GM18868 (cell line): Measurements from ENCODE around the gene THSD7A.

Experiments
- ATAC-seq: cut with Tn5 transposase; IDR thresholded peaks from one replicate; pipeline ENCODE4 v1.9.1; 2021; ENCODE audit warnings: mild to moderate bottlenecking, moderate library complexity; ENCODE audit not compliant: unreplicated experiment

THSD7A gene

DNA sequence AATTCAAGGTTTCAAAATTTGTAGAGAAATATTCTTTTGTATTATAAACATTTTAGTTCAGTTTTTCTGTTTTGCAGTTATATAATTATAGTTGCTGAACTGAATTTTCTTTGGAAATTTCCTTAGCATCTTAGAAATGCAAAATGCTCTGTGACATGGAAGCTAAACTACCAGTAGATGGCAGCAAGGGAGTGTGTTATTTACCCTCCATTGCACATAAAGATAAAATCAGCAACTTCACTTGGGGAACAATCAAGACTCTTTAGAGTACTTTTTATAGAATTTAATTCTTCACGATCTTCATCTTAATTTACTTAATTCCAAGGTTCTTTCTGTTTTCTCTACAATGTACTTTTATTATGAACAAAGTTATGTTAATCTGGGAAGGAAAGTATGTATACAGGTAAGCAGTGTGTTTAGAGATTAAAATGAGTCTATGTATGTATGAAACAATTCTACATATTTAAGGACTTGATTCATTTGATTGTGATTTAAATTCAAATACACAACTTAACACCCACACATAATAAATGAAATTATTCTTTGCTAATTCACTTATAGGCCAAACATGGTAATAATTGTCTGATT lies 404.2 kb downstream of the THSD7A start:
- peak; percentile 78 for ATAC-seq

DNA sequence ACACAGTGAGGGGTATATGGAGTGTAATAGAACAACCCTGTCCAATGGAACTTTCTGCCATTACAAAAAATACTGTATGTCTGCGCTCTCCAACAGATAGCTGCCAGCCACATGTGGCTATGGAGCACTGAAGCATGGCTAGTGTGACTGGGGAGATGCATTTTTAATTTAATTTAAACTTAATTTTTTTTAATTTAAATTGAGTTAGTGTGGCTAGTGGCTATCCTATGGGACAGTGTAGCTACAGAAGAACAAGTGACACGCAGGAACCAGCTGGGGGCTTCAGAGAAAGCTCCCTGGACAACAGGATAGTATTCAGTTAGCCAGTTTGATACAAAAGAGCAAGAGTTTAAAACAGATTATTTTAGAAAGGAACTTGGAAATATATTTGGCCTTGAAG lies 408.0 kb downstream of the THSD7A start:
- no peak for ATAC-seq

DNA sequence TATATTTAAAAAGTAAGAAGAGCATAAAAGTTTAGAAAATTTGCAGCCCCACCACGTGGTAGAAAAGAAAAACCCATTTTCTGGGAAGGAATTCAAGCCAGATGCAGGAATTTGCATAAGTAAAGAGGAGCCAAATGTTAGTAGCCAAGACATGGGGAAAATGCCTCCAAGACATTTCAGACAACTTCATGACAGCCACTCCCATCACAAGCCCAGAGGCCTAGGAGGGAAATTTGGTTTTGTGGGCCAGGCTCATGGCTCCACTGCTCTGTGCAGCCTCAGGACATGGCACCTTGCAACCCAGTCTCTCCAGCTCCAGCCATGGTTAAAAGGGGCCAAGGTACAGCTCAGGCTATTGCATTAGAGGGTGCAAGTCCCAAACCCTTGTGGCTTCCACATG lies 411.9 kb downstream of the THSD7A start:
- no peak for ATAC-seq

DNA sequence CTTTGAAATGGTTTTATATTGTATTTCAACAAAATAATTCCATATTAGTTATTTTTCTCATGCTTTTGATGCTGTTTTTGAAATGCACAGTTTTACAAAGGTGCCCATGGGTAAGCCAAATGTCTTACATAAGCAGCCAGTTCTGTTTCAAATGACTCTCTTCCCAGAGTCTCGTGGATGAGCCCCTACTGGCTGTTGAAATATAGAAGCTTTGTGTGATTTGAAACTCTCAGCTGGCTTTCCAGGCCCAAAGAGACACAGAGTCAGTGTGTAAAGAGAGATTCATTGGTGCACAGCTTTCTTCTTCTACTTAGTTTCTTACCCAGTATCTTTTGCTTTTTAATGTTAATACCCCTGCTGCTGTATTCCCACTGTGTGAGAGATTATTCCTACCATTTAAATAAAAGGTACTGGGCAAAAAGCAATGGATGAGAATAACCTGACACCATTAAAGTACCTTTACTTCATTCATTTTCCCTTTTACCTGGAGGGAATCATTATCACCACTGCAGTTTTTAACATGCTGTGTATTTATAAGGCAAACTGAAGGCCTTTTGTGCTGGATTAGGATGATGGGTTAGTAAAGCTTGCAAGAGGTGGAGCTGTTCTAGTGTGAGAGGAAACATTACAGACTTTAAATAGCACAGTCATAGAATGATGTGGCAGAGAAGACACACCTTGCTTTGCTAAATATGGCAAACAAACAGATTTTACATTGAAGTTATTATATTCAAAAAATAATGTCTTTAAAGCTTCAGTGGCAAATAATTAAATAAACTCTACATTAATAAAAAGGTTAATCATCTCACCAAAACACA lies 415.1 kb downstream of the THSD7A start:
- ATAC-seq = no peak

DNA sequence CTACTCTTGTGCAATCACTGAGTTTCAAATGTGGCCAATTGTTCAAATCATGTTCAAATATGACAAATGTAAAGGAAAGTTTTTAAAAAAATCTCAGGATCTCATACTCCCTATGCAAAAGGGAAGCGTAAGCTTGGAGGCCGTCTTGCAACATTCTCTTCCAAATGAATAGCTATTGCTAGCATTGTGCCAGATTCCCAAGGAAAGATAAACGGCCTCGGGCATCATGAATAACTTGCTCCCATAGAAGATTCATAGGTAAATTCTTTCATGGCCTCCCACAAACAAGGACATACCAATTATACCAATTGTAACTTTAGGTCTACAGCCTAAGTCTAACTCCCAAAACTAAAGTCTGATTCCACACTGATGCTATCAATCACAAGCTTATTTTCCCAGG lies 416.9 kb downstream of the THSD7A start:
- no peak for ATAC-seq

DNA sequence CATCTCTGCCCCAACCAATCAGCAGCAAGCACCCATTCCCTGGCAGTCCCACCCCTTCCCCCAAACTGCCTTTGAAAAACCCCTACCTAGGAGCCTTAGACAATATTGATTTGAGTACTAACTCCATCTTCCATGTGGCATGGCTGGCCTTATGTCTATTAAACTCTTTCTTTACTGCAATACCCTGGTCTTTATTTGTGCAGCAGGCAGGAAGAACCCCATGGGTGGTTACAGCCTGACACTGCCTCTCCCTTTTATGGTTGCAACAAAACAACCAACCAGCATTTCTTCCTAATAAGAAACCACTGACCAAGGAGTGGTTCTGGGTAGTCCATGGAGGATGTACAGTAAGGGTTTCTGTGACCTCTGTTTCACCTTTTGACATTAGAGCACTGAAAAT lies 418.1 kb downstream of the THSD7A start:
- no peak for ATAC-seq

DNA sequence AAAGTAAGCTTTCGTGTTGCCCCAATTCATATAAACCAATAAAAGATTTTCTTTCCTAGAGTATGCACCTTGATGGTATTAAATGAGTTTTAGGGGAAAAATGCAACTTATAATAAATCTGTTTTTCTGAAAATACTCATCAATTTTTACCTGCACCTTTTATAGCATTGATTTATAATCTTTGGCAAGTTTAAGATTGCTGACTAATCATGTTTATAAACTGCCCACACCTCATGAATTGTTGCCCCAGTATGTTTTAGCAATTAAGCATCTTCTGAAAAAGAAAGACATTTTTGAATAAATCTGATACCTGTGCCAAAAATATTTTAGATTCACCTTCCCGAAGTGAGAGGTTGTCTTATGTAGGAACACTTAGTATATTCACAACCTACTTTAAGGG lies 420.0 kb downstream of the THSD7A start:
- no peak for ATAC-seq

DNA sequence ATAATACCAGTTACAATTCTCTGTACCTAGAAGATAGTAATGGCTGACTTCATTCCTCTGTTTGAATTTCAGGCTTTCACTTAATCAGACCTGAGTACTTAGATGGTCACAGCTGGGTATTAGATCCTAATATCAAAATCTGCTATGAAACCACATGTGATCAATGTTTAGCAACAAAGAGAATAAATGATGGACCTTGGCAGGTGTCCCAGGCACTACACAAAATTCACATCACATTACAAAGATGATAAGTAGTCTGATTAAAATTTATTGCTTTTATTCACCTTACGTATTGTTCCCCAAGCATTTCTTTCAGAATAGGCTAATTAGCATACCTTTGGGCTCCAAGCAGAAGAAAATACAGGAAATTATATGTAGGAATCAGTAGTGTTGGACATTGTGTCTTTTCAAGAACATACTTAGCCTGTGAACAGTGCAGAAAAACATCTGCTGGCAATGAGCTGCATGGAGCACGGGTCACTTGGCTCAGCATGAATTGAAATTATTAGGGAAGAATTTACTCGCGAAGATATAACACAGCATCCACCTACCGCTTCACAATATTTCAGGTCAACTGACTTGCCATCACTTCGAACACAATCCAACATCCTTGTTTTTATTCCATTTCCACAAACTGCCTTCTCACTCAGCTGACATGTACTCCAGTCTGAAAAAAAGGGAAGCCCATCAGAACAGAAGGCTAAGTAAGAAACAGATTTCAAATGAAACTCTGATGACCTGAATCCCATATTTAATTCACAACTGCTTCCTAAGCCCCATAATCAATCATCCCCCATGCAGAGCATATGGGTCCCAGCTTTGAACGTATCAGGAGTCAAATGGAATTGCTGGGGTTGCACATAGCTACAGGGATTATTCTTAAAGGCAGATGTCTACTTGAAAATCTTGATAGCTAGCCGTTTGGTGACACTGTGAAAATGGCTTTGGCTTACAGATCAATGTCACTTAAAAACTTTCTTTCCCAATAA lies 421.0 kb downstream of the THSD7A start:
- no peak for ATAC-seq

DNA sequence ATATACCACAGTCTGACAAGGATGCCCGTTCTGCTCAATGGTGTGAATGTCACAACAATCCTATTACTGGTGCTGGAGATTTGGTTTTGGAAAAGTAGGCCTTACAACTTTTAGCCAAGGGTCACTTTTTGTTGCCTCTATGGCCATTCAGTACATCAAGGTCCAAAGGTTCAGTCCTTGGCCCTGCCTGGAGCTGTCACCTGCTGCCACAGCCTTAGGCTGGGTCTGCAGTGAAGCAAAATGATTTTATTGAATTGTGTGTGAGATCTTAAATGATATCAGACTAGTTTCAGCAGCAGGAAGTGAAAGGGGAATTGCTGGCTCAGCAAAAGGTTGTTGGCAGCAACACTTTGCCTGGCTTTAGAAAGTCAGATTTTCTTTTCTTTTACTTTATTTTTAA lies 427.6 kb downstream of the THSD7A start:
- no peak for ATAC-seq

DNA sequence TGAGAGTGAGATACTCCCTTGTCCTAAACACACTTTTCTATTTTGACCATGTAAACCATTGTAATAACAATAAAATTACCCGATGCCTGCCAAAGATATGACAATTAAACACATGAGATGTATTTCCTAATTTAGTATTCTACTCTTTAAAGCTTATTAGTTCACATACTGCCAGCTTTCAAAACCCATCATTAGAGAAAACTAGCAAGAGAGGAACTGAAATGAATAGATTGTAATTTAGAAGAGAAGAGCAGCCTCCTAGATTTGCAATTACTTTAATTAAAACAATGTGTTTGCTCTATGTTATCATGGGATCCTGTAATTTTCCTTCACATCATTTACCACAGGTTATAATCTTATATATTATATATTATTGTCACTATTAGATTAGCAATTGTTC lies 428.2 kb downstream of the THSD7A start:
- ATAC-seq = no peak

DNA sequence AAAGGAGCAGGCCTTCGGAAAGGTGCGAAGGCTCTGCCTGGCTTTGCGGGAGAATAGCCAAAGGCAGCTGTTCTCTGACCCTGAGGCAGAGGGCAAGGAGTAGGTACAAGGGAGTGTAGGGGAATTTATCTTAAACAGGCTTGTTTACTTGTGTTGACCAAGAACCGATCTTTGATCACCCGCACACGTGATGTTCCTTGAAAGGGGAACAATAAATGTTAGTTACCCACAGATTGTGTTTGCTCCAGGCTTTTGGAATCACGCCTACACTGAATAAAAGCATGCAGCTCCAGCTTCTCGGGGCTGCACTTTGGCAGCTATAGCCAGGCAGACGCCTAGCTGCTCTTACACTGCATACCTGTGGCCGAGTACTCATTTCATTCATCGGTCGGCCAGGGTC lies 437.6 kb downstream of the THSD7A start:
- no peak for ATAC-seq

DNA sequence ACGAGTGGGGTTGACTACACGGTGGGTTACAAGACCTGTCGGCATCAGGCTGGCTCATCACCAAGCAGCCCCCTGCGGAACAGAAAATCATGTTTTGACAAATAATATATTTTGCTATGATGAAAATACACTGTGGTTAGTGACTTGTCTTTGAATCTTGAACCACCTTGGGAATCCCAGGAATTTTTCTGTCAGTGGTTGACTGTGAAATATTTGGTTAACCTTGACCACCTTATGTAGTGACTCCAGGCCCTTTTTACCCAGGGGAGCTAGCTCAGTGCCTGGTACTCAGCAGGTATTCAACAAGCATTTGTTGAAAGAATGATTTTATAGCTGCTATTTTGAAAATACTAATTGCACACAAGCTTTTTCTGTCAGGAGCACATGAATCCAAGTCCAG lies 452.4 kb downstream of the THSD7A start:
- no peak for ATAC-seq

DNA sequence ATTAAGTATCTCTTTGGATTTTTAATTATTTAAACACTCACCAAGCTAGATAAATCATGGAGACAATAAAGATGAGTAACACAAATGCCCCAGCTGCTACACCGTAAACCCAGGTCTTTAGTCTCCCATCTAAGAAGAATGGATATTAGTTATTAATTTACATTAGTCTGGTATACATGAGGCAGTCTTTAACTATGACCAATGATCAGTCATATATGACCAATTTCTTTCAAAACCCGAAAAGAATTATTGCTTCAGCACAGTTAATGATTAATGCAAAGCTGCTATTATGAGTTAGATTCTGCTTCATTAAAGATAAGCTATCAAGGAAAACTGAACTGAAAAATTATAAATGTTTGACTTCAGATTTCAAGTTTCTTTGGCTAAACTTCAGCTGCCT lies 455.5 kb downstream of the THSD7A start:
- ATAC-seq = no peak

DNA sequence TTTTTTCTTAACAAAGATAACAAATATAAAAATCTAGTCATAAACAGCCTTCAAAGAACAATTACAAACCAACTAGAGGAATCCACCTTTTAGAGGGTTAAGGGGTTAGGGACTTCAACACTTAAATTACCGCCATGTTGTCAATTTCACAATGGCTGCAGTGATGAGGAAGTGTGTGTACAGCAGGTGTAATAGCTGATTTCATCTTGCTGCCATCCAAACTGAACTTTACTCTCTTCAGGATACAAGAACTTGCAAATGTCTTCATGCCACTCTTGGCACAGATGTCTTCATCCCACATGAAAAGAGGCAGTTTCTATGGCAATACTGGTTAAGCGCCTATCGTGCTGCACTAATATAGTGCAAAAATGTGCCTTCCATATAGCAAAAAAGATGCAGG lies 457.4 kb downstream of the THSD7A start:
- ATAC-seq = no peak

DNA sequence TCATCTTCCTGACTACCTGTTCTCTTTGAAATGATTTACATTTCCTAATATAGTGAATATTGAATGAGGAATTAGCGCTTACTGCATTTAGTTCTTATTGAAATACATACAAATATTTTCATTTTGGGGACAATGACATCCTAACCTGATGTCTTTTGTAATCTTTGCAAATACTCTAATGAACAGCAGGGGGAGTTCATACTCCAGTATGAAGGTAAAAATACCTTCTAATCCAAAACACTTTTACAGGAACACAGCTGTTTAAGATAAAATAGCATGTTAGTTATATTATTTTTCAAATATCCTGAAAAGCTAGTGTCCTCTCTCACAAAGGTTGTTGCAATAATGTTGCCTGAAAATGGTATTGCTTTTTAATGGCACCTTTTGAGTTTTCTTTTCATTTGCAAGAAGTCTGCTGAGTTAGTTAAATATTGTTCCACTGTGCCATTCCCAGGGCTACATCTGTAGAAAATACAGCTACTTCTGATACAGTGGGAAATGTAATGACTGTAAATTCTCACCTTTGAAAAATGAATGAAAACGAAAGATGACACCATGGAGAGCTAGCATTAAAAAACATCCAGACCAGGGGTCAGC lies 458.4 kb downstream of the THSD7A start:
- peak; percentile 52 for ATAC-seq

DNA sequence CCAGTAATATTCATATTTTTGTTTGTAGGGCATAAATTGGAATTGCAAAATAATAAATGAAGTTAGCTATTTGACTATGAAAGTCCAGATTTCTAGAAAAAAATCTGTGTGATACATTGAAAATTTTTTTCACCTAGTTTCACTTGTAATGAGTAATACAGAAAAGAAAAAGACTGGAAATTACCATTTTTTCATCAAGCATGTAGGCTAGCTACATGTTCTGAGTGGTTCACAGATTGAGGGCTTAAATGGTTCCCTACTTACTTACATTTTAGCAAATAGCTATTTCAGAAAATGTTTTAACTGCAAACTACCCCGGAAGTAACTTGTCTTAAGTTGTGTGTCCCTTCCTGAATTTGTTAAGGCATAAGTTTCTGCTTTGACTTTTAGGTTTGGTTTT lies 462.3 kb downstream of the THSD7A start:
- no peak for ATAC-seq

DNA sequence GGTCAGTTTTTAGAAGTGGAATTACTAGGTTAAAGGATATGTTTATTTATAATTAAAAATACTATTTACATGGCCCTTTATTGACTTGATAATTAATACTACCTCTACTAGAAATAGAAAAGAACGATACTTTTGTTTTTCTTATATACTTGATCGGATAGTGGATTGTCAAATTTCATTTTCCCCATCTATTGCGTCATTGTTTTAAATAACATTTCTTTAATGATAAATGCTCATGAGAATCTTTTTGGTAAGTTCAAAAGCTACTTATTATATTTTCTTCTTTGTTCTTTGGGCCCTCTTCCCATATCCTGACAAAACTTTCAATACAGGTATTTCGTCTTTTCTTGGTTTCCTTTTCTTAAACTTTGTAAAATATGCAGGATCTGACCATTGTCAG lies 465.9 kb downstream of the THSD7A start:
- no peak for ATAC-seq

DNA sequence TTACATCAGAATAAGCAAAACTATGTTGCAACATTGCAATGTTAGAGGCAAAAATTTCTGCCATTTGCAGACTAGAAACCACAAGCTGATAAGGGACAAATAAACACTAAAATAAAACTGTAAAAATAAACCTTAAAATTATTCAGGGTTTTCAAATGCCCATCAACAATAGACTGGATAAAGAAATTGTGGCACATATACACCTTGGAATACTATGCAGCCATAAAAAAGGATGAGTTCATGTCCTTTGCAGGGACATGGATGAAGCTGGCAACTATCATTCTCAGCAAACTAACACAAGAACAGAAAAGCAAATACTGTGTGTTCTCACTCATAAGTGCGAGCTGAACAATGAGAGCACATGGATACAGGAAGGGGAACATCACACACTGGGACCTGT lies 473.4 kb downstream of the THSD7A start:
- ATAC-seq = no peak

DNA sequence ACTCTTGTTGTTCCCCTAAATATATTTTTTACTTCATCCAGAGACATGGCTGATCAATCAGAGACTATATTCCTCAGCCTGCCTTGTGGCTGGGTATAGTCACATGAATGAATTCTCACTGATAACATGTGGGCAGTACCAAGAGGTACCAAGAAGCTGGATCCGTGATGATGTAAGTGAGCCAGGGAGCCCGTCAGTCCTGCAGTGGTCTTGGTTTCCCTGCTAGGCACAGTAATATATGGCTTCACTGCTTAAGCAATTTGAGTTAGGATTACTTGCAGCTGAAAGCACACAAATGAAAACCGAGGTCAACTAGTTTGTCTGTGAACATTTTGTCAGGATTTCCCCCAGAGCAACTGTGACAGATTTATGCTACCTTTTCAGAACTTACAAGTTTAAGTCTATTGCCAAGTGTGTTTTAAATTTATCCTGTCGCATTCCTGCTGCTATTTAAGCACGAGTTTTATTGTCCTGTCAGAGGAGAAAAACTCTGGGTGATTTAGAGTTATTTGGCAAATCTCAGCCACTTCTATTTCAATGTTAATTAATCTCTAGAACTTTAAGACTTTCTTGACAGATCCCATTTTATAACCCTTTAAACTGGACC lies 476.5 kb downstream of the THSD7A start:
- ATAC-seq = no peak

DNA sequence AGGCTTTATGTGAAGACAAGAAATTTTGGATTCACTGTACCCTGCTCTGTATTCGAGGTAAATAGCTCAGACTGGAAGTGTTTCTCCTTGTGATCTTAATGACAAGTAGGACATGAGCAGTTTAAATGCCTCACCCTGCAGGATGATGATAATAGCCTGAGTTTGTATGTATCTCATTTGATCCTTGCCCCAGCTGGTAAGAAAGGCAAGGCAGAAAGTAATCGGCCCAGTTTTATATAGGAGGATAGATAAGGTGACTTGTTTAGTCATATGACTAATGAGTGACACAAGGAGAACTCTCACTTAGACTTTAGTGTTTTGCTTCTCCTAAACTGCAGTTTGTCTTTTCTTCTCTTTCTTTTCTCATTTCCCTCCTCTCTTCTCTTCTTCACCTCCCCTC lies 485.7 kb downstream of the THSD7A start:
- ATAC-seq = no peak

DNA sequence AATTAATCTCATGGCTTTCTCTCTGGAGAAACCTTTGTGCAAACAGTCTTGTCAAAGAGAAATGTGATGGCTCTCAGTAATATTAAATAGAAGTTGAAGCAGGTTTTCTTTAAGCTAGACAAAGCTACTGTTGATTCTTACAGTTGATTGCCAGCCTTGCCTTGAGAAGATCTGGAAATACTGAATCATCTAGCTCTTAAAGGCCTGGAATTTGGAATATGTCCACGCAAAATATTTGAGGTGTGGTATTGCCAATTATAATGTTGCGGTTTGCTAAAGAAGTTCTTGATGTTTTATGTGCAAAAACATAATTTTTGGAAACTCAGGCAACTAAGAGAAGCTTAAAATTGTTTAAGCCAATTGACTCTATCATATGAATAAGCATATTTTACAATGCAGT lies 486.4 kb downstream of the THSD7A start:
- ATAC-seq = no peak
